PFSK-1 (cell line): Measurements from ENCODE around the gene RPL31.

Experiments used
- POLR2AphosphoS5 ChIP-seq: IDR thresholded peaks from 2 replicates; pipeline ENCODE4 v1.6.1; 2012; ENCODE audit warnings: low read depth, mild to moderate bottlenecking, control low read depth, low read length, moderate library complexity
- TF ChIP-seq, protein P1 (sequence below), 2 experiments: IDR thresholded peaks; 2 replicates each; pipeline versions ENCODE4 v1.6.1 to v1.8.0; 2011 to 2012; ENCODE audit warnings: low read depth in 2 of 2, low read length in 2 of 2, control low read depth in 1 of 2, inconsistent platforms in 1 of 2, mild to moderate bottlenecking in 1 of 2, moderate library complexity in 1 of 2; ENCODE audit not compliant: insufficient read depth in 1 of 2

DNA sequence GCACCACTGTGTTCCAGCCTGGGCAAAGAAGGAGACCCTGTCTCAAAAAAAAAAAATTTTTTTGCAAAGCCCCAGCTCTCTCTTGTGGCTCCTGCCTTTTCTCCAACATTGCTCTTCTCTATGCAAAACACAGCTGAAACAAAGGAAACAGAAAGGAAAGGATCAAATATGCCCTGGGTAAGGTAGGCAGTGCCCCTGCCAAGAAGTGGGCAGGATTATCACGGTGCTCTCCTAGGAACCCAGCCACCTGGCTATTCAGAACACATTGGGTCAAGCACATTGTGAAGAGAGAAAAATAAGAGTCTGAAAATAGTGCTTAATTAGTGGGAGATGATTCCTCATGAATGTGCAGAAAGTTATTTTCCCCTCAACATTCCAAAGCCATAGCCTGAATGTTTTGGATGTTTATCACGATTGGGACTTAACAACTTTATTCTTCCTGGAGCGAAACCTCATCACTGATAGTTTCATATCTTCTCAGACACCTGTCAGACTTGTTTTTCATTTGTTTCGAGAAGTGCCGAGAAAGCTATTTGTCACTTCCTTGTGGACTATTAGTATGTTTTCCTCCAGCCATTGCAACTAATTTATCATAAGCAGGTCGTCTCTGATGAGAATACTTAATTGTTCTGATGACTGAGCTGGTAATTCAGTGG lies 42.7 kb upstream of the RPL31 start:
- TF ChIP-seq POLR2AphosphoS5 = no peak
- TF ChIP-seq, protein P1, sequence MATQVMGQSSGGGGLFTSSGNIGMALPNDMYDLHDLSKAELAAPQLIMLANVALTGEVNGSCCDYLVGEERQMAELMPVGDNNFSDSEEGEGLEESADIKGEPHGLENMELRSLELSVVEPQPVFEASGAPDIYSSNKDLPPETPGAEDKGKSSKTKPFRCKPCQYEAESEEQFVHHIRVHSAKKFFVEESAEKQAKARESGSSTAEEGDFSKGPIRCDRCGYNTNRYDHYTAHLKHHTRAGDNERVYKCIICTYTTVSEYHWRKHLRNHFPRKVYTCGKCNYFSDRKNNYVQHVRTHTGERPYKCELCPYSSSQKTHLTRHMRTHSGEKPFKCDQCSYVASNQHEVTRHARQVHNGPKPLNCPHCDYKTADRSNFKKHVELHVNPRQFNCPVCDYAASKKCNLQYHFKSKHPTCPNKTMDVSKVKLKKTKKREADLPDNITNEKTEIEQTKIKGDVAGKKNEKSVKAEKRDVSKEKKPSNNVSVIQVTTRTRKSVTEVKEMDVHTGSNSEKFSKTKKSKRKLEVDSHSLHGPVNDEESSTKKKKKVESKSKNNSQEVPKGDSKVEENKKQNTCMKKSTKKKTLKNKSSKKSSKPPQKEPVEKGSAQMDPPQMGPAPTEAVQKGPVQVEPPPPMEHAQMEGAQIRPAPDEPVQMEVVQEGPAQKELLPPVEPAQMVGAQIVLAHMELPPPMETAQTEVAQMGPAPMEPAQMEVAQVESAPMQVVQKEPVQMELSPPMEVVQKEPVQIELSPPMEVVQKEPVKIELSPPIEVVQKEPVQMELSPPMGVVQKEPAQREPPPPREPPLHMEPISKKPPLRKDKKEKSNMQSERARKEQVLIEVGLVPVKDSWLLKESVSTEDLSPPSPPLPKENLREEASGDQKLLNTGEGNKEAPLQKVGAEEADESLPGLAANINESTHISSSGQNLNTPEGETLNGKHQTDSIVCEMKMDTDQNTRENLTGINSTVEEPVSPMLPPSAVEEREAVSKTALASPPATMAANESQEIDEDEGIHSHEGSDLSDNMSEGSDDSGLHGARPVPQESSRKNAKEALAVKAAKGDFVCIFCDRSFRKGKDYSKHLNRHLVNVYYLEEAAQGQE (IDR thresholded peaks at IDR 0.05; ENCODE audit: insufficient read depth in 1 of 2, low read depth in 2 of 2, low read length in 2 of 2) = no peak
